Anterior cingulate cortex (tissue), 58 donors: ENCODE data around the gene MTCL1.

Experiments
- DNase-seq, 58 donors: peaks; one replicate each; lab custom pipeline; 2025; lab: John Stamatoyannopoulos, UW

The MTCL1 gene

GRCh38 chr18:8705238-8705960 lies at the start of gene MTCL1:
TSS of gene MTCL1 (plus strand) at chr18:8705556. CDS start at chr18:8705661, 105 bp downstream.
- DNase-seq: peak in 37 of 58 donors; percentile 21 to 85 (median 66)

- peak in 2 of 58 donors; percentile 18 to 29 for DNase-seq
Observed at GRCh38 chr18:8656232-8656631, 49.1 kb upstream of the MTCL1 start.

GRCh38 chr18:8657050-8657820 lies 48.1 kb upstream of the MTCL1 start:
- no peak for DNase-seq

- peak in 7 of 58 donors; percentile 4 to 38 (median 10) for DNase-seq
Observed at GRCh38 chr18:8657873-8658470, 47.4 kb upstream of the MTCL1 start.

- no peak for DNase-seq
Observed at GRCh38 chr18:8658858-8659485, 46.4 kb upstream of the MTCL1 start.

GRCh38 chr18:8659609-8660242 lies 45.6 kb upstream of the MTCL1 start:
- DNase-seq: no peak

GRCh38 chr18:8660316-8660715 lies 45.0 kb upstream of the MTCL1 start:
- DNase-seq: no peak

GRCh38 chr18:8661754-8662559 lies 43.4 kb upstream of the MTCL1 start:
- DNase-seq: peak in 4 of 58 donors; percentile 8 to 23 (median 15)

- no peak for DNase-seq
Observed at GRCh38 chr18:8662560-8663255, 42.6 kb upstream of the MTCL1 start.

GRCh38 chr18:8667846-8668245 lies 37.5 kb upstream of the MTCL1 start:
- no peak for DNase-seq

- DNase-seq: no peak
Observed at GRCh38 chr18:8668381-8668780, 37.0 kb upstream of the MTCL1 start.

GRCh38 chr18:8669571-8669970 lies 35.8 kb upstream of the MTCL1 start:
- DNase-seq: no peak

GRCh38 chr18:8673256-8674209 lies 31.8 kb upstream of the MTCL1 start:
- no peak for DNase-seq

GRCh38 chr18:8675057-8675456 lies 30.3 kb upstream of the MTCL1 start:
- no peak for DNase-seq

GRCh38 chr18:8681196-8681595 lies 24.2 kb upstream of the MTCL1 start:
- DNase-seq: no peak

- DNase-seq: no peak
Observed at GRCh38 chr18:8684577-8684976, 20.8 kb upstream of the MTCL1 start.

GRCh38 chr18:8685141-8685913 lies 20.0 kb upstream of the MTCL1 start:
- DNase-seq: no peak
